ENCODE measurements around the gene ABCC1.

DNA sequence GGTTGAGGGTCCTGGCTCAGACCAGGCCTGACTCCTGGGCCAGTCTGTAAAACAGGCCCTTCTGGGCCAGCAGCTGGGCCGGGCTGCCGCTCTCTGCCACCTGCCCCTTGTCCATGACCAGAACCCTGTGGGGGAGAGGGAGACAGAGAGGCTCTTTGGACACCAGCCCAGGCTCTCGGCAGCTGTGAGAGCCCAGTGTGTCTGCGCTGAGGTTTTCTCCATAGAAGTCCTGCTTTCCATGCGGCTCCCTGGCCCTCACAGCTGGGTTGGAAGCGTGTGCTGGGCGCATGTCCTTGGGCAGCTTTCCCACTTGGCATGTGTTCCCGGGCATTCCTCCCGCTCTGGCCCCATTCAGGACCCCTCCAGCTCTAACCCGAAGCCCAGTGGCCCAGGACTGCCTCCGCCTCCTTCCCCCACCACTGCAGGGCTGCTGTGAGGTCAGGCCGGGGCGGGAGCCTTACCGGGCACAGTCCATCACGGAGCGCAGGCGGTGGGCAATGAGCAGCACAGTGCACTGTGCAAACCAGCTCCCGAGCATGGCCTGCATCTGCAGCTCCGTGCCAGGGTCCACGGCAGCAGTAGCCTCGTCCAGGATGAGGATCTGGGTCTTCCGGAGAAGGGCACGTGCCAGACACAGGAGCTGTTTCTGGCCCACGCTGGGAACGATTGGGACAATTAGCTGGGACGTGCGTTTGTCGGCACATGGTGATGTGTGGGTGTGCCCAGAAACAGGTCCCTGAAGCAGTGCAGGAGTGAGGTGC is 200.9 kb downstream of the ABCC1 start:
- TF ChIP-seq, protein P1, sequence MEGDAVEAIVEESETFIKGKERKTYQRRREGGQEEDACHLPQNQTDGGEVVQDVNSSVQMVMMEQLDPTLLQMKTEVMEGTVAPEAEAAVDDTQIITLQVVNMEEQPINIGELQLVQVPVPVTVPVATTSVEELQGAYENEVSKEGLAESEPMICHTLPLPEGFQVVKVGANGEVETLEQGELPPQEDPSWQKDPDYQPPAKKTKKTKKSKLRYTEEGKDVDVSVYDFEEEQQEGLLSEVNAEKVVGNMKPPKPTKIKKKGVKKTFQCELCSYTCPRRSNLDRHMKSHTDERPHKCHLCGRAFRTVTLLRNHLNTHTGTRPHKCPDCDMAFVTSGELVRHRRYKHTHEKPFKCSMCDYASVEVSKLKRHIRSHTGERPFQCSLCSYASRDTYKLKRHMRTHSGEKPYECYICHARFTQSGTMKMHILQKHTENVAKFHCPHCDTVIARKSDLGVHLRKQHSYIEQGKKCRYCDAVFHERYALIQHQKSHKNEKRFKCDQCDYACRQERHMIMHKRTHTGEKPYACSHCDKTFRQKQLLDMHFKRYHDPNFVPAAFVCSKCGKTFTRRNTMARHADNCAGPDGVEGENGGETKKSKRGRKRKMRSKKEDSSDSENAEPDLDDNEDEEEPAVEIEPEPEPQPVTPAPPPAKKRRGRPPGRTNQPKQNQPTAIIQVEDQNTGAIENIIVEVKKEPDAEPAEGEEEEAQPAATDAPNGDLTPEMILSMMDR (IDR thresholded peaks at IDR 0.05; ENCODE audit: low read length): no peak
- no peak for TF ChIP-seq EZH2 (IDR thresholded peaks at IDR 0.05; ENCODE audit: borderline replicate concordance, low read length)
